ENCODE data around the gene PDXDC1. TPM values are rescaled to one million over a fixed set of nuclear protein-coding genes. Genes with fewer than 3 reads are reported as not detected.

The PDXDC1 gene
- total and polyA plus RNA-seq, 9 of the 15 experiments (the other 6 are each of a cell fraction or from before 2014, with no cell fraction given): 5.1 to 95.4 (median 45.8) TPM

- no peak for TF ChIP-seq E2F5 (CRISPR knock-in tag; IDR thresholded peaks at IDR 0.05)
- peak; percentile 29 for TF ChIP-seq DACH1 (IDR thresholded peaks at IDR 0.05; ENCODE audit: partially characterized antibody)
- TF ChIP-seq ATF3 (IDR thresholded peaks at IDR 0.05): peak; percentile 58; the same call in 1 of the 2 replicates
- no peak for TF ChIP-seq ATF3 (CRISPR knock-in tag; conservative IDR thresholded peaks at IDR 0.05)
- no peak for TF ChIP-seq MLX (CRISPR knock-in tag; conservative IDR thresholded peaks at IDR 0.05)
- TF ChIP-seq ARHGAP35 (IDR thresholded peaks at IDR 0.05; ENCODE audit: partially characterized antibody): no peak
- TF ChIP-seq FOS (IDR thresholded peaks at IDR 0.05; ENCODE audit: extremely low read depth, insufficient read length): no peak
- no peak for TF ChIP-seq MXD1 (CRISPR knock-in tag; IDR thresholded peaks at IDR 0.05; ENCODE audit: borderline replicate concordance, poor library complexity, severe bottlenecking)
- TF ChIP-seq MGA (IDR thresholded peaks at IDR 0.05): no peak
- TF ChIP-seq NR3C1 (CRISPR knock-in tag; IDR thresholded peaks at IDR 0.05): no peak
- no peak for TF ChIP-seq HCFC1 (IDR thresholded peaks at IDR 0.05; ENCODE audit: low read depth, low read length)
These were observed 15.9 kb upstream of the PDXDC1 start (continued) for GRCh38 chr16:14958970-14959369.

Measured in K562 (cell line).